Lower lobe of right lung (tissue), 2 donors: ENCODE data around the gene FABP7. TPM values are rescaled to one million over a fixed set of nuclear protein-coding genes. Genes with fewer than 3 reads are reported as not detected.

Experiments used
- ATAC-seq, 2 donors: fragments of 200-7000 bp; cut with Tn5 transposase; one replicate each; pipeline ENCODE4 v1.9.1; 2020 to 2022; ENCODE audit warnings: mild to moderate bottlenecking in 2 of 2, moderate library complexity in 2 of 2
- DNase-seq: peaks from one replicate; pipeline ENCODE4 v3.0.0-alpha.2; 2020
- H3K27ac ChIP-seq: fragments of 200-600 bp; one replicate; pipeline ENCODE4 v1.8.0; 2022
- H3K27me3 ChIP-seq: fragments of 200-600 bp; one replicate; pipeline ENCODE4 v1.8.0; 2022; ENCODE audit warnings: low read depth
- H3K36me3 ChIP-seq: fragments of 200-600 bp; one replicate; pipeline ENCODE4 v1.8.0; 2022; ENCODE audit warnings: mild to moderate bottlenecking
- H3K4me1 ChIP-seq: fragments of 200-600 bp; one replicate; pipeline ENCODE4 v1.8.0; 2022
- H3K4me3 ChIP-seq: fragments of 200-600 bp; one replicate; pipeline ENCODE4 v1.8.0; 2022; ENCODE audit warnings: mild to moderate bottlenecking
- H3K9me3 ChIP-seq: fragments of 200-600 bp; one replicate; pipeline ENCODE4 v1.8.0; 2022
- CTCF ChIP-seq: fragments of 200-600 bp; IDR thresholded peaks from one replicate; pipeline ENCODE4 v1.8.0; 2022; ENCODE audit warnings: antibody characterized with exemption, mild to moderate bottlenecking
- intact Hi-C: fragments of 100-400 bp; cut with DNase I; formaldehyde crosslinking; loops from one replicate; pipeline ENCODE4 v1.11.0; 2022
- total RNA-seq: library from RNA; stranded (reverse); fragmentation: NEBNext Ultra II Directional; extraction: Animal tissue kit (Norgen Biotek cat#: 25700); gene quantifications from one replicate; pipeline ENCODE4 v1.2.1, GENCODE V29; 2021
- donor health status: DM: no; HTN: yes; CAD: no; lungs with severe emphysema.

The FABP7 gene
- total RNA-seq, 1 donor from 2014 or later = not detected

GRCh38 chr6:122808121-122808885 is 28.8 kb downstream of the FABP7 start:
- no peaks in the 10 kb centered on the region for H3K9me3 ChIP-seq

GRCh38 chr6:122809001-122809400 is 29.5 kb downstream of the FABP7 start:
- no peak overlapping the region for H3K4me3 ChIP-seq
- no peaks in the 10 kb centered on the region for H3K27me3 ChIP-seq
- DNase-seq (no peak), ATAC-seq (no peak)
- TF ChIP-seq CTCF = no peak
- peaks cover 13% of the 10 kb centered on the region for H3K36me3 ChIP-seq
- H3K4me1 ChIP-seq = no peaks in the 10 kb centered on the region
- H3K9me3 ChIP-seq = no peaks in the 10 kb centered on the region
- no peak overlapping the region for H3K27ac ChIP-seq
- intact Hi-C loops = no loop called here

More at GRCh38 chr6:122808121-122808885, 28.8 kb downstream of the FABP7 start:
- Histone ChIP-seq H3K27ac (no peak overlapping the region), H3K4me1 (no peaks in the 10 kb centered on the region), H3K27me3 (no peaks in the 10 kb centered on the region), H3K36me3 (peaks cover 13% of the 10 kb centered on the region), H3K4me3 (no peak overlapping the region)
- no peak for TF ChIP-seq CTCF
- intact Hi-C loops = no loop called here
- ATAC-seq (no peak), DNase-seq (no peak)

DNA sequence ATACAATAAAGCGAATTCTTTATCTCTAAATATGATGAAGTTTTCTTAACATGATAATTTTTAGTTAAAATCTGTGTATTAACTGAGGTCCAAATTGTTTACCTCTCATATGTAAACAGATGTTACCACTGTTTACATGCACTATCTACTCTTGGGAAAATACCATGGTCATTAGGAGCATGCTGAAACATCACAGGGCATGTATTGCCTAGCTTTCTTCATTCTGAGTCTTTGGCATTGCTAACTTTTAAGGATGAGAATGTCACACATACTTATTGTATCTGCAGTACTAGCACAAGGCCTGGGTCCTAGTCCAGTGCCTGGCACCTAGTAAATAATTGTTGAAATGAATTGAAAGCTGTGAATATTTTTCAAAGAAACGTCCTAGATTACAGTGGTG is 30.2 kb downstream of the FABP7 start:
- intact Hi-C loops = no loop called here
- no peak for TF ChIP-seq CTCF
- Histone ChIP-seq H3K27me3 (no peaks in the 10 kb centered on the region), H3K36me3 (peaks cover 13% of the 10 kb centered on the region), H3K4me3 (no peak overlapping the region), H3K9me3 (no peaks in the 10 kb centered on the region), H3K4me1 (no peaks in the 10 kb centered on the region), H3K27ac (no peak overlapping the region)
- ATAC-seq (no peak), DNase-seq (no peak)

GRCh38 chr6:122810189-122810588 is 30.7 kb downstream of the FABP7 start:
- Histone ChIP-seq H3K27ac (no peak overlapping the region), H3K4me1 (no peaks in the 10 kb centered on the region), H3K4me3 (no peak overlapping the region), H3K36me3 (peaks cover 8% of the 10 kb centered on the region), H3K9me3 (no peaks in the 10 kb centered on the region), H3K27me3 (no peaks in the 10 kb centered on the region)
- DNase-seq (no peak), ATAC-seq (no peak)
- intact Hi-C loops = no loop called here
- no peak for TF ChIP-seq CTCF

DNA sequence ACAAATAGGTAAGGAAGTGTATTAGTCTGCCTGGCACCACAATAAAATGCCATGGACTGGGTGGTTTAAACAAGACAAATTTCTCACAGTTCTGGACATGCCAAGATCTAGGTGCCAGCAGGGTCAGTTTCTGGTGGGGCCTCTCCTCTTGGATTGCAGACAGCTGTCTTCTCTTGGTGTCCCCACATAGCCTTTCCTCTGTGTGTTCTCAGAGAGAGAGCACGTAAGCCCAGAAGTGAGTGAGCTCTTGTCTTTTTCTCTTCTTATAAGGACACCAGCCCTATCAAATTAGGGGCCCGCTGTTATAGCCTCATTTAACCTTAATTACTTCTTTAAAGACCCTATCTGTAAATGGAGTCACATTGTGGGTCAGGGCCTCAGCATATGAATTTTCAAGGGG is 37.8 kb downstream of the FABP7 start:
- no peaks in the 10 kb centered on the region for H3K9me3 ChIP-seq
- ATAC-seq (no peak), DNase-seq (no peak)
- no peak for TF ChIP-seq CTCF
- H3K4me1 ChIP-seq = no peaks in the 10 kb centered on the region
- no peaks in the 10 kb centered on the region for H3K27me3 ChIP-seq
- H3K36me3 ChIP-seq = no peaks in the 10 kb centered on the region
- intact Hi-C loops = no loop called here
- H3K4me3 ChIP-seq = no peak overlapping the region
- no peak overlapping the region for H3K27ac ChIP-seq
